ENCODE results near the gene URB2.

GRCh38 chr1:229655781-229656180 is 29.7 kb downstream of the URB2 start:
- no peak for TF ChIP-seq CTCF (IDR thresholded peaks at IDR 0.05)
- TF ChIP-seq POLR2AphosphoS5 (IDR thresholded peaks at IDR 0.05), result no peak
- no peak for TF ChIP-seq POLR2A (IDR thresholded peaks at IDR 0.05)
